ENCODE results near the gene PLXNC1.

The PLXNC1 gene

DNA sequence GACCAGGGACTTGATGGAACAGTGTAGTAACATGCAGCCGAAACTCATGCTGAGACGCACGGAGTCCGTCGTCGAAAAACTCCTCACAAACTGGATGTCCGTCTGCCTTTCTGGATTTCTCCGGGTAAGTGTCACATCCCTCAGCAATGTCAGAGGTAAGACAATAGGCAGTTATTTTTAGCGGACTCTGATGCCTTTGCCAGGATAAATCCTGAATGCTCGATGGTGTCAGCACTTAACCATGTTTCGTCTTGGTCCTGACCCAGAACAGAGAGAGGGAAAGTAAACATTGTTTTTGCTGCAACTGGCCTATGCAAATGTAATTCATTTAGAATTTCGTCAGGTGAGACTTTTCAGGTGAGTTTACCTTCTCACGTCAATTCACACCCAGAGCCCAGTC is 112.3 kb downstream of the PLXNC1 start:
- no peak for DNase-seq (ENCODE audit: low read depth in 2 of 2)
- TF ChIP-seq, protein P1, sequence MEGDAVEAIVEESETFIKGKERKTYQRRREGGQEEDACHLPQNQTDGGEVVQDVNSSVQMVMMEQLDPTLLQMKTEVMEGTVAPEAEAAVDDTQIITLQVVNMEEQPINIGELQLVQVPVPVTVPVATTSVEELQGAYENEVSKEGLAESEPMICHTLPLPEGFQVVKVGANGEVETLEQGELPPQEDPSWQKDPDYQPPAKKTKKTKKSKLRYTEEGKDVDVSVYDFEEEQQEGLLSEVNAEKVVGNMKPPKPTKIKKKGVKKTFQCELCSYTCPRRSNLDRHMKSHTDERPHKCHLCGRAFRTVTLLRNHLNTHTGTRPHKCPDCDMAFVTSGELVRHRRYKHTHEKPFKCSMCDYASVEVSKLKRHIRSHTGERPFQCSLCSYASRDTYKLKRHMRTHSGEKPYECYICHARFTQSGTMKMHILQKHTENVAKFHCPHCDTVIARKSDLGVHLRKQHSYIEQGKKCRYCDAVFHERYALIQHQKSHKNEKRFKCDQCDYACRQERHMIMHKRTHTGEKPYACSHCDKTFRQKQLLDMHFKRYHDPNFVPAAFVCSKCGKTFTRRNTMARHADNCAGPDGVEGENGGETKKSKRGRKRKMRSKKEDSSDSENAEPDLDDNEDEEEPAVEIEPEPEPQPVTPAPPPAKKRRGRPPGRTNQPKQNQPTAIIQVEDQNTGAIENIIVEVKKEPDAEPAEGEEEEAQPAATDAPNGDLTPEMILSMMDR (IDR thresholded peaks at IDR 0.05; ENCODE audit: low read depth, low read length) = no peak
- H3K4me3 ChIP-seq (replicated peaks in 1 of 2; ENCODE audit: low read depth in 2 of 2, low read length in 2 of 2) = no peak overlapping the region

DNA sequence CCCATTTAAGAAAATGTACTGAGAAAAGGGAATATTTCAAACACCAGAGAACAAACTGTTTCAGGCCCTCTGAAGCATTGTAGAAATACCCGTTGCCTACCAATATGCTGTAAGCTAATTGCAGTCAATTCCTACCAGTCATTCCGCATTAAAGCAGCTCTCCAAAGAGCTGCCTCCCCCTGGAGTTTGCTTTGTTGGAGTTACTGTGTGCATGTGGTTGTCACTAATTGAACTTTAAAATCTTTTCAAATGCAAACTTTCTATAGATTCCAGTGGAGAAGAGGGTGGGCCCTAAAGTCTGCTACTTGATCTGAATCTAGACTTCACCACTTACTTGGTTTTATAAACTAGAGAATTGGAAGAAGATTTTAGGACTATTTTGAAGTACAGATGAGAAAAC is 112.7 kb downstream of the PLXNC1 start:
- TF ChIP-seq, protein P1 (IDR thresholded peaks at IDR 0.05; ENCODE audit: low read depth, low read length) = no peak
- DNase-seq (ENCODE audit: low read depth in 2 of 2) = no peak
- no peak overlapping the region for H3K4me3 ChIP-seq (replicated peaks in 1 of 2; ENCODE audit: low read depth in 2 of 2, low read length in 2 of 2)

DNA sequence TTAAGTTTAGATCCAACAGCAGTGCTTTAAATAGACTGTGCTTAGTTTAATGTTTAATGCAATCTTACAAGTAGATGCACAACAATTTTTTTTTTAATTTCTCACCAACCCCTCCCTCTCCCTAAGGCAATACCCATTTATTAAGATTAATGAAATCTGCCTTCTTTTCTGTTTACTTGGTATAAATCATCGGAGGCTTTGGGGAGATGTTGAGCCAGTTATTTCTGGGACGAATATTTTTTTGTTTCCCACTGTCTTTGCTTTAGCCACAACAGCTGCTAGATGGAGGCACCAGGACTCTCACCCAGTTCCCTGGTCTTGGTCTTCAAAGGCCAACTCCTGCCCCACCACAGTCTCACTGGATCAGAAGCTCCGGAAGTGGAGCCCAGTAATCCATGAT is 113.4 kb downstream of the PLXNC1 start:
- DNase-seq (ENCODE audit: low read depth in 2 of 2) = no peak
- TF ChIP-seq, protein P1 (IDR thresholded peaks at IDR 0.05; ENCODE audit: low read depth, low read length) = no peak
- peak overlapping the region; percentile 55 to 62 for H3K4me3 ChIP-seq (replicated peaks in 1 of 2; ENCODE audit: low read depth in 2 of 2, low read length in 2 of 2)

DNA sequence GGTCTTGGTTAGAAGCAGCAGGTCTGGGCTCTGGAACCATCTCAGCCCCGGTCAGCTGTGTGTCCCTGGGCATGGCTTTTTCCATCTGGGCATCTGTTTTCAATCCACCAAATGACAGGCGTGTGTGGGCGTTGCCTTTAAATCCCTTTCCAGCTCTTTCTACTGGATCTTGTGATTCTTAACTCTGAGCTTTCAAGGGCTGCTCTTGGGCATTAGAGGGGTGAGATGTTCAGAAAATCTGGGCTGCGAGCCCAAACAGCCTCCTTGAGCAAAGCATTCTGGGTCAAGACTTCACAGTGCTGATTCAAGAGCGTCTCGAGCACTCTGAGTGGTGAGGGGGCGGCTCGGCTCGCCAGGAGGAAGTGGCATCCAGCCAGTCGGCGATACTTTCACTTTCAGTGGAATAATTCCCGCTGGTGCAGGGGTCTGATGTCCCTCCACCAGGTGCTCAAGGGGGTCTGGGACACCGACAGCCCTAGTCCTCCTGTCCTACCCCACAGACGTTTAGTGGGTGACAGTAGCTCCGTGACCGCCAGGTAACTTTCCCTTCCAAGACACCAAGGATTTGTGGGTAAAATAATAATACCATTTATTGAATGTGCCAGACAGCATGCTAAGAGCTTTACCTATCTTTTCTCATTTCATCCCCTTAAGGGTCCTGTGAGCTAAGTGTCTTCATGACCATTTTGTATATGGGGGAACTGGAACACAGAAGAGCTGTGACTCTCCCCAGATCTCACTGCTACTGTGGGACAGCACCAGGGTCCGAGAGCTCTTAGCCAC is 114.0 kb downstream of the PLXNC1 start:
- TF ChIP-seq, protein P1 (IDR thresholded peaks at IDR 0.05; ENCODE audit: low read depth, low read length) = no peak
- H3K4me3 ChIP-seq (replicated peaks in 1 of 2; ENCODE audit: low read depth in 2 of 2, low read length in 2 of 2) = peak overlapping the region; percentile 55 to 62
- peak; percentile 93 to 99 for DNase-seq (ENCODE audit: low read depth in 2 of 2)

DNA sequence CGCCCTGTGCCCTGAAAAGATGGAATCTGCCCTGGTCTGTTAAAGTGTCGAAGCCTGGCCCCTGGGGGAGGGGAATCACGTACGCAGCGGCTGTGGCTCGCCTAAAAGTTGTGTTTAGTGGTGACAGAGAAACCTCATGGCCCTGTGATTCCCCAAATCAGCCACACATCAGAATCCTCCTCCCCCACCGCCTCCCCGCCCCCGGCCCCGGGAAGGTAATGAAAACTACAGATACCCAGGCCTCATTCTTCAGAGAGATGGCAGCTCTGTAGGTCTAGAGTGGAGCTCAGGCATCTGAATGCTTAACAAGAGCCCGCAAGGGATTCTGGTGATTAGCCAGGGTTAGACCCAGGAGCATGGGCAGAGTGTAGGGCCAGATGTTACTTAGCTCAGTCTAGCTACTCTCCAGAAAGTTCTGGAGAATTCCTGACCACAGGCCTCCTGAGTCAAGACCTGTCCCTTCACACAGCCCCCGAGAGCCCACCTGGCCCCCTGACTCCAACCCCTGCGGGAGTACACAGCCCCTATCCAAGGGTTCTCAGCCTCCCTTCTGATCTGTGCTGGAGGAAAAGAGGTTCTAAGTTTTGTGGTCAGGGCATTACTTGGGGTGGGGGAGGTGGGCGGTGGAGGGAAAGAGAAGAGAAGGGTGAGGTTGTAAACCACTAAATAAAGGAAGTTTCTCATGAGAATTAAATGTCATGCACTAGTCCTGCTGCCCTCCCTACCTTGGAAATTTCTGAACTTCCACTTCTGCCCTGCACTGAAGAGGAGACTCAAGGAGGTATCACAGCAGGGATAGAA is 114.8 kb downstream of the PLXNC1 start:
- H3K4me3 ChIP-seq (replicated peaks in 1 of 2; ENCODE audit: low read depth in 2 of 2, low read length in 2 of 2) = peak overlapping the region; percentile 55 to 62
- DNase-seq (ENCODE audit: low read depth in 2 of 2) = no peak
- TF ChIP-seq, protein P1 (IDR thresholded peaks at IDR 0.05; ENCODE audit: low read depth, low read length) = no peak

DNA sequence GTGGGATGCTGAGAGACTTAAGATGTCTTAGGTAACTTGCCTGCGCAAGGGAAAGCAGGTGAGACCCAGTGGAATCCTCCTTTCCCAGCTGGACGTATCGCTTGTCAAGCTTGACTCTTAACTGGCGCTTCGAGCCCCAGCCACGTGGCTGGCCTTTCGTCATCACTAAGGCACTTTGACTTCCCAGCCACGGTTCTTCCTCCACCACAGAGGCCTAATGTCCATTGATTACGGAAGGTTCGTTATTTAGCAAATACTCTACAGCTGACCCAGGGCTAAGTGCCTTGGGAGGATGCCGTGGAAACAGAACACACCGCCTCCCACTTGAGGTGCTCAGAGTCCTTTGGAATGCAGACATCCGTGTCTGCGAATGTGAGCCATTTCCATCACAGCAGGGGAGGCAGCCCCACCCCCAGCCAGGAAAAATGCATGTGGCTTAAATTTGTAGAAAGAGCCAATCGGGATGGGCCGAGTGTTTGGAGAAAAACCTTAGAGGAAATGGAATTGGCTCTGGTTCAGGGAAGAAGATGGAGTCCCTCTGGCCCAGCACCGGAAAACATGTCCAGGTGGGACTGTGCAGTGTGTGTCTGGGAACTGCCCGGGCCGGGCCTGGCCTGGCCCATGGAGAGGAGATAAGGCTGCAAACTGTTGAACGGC is 115.7 kb downstream of the PLXNC1 start:
- peak in 1 of 2 donors; percentile 27 for DNase-seq (ENCODE audit: low read depth in 2 of 2)
- TF ChIP-seq, protein P1 (IDR thresholded peaks at IDR 0.05; ENCODE audit: low read depth, low read length) = no peak
- H3K4me3 ChIP-seq (replicated peaks in 1 of 2; ENCODE audit: low read depth in 2 of 2, low read length in 2 of 2) = no peak overlapping the region
